Measurements from ENCODE around the gene USP13. TPM values are rescaled to one million over a fixed set of nuclear protein-coding genes. Genes with fewer than 3 reads are reported as not detected.

Gene USP13
- total and polyA plus RNA-seq, 2 of the 13 experiments (the other 11 are each of a cell fraction or from before 2014, with no cell fraction given), result 15.9 to 36.7 TPM

GRCh38 chr3:179604321-179605078, 48.3 kb upstream of the USP13 start, which contains the start of the genes MRPL47 and NDUFB5 (continued):
- TF ChIP-seq ZFP37 (CRISPR knock-in tag; IDR thresholded peaks at IDR 0.05; ENCODE audit: borderline replicate concordance), result no peak
- peak; percentile 38; the same call in 1 of the 2 replicates for TF ChIP-seq ATF7-NPFF (CRISPR knock-in tag; IDR thresholded peaks at IDR 0.05; ENCODE audit: low read depth)
- no peak for TF ChIP-seq THYN1 (CRISPR knock-in tag; IDR thresholded peaks at IDR 0.05; ENCODE audit: borderline replicate concordance, low read depth)
- 0 out of 2 replicates have a peak, but pooled peaks have one; percentile 53 for TF ChIP-seq ZNF224 (CRISPR knock-in tag; IDR thresholded peaks at IDR 0.05)
- TF ChIP-seq ZNF124 (CRISPR knock-in tag; IDR thresholded peaks at IDR 0.05), result 0 out of 2 replicates have a peak, but pooled peaks have one; percentile 19
- TF ChIP-seq E2F2 (CRISPR knock-in tag; IDR thresholded peaks at IDR 0.05; ENCODE audit: borderline replicate concordance), result no peak
- TF ChIP-seq ZNF549 (CRISPR knock-in tag; IDR thresholded peaks at IDR 0.05), result no peak
- peak; percentile 52; the same call in 1 of the 2 replicates for TF ChIP-seq YEATS4 (CRISPR knock-in tag; IDR thresholded peaks at IDR 0.05; ENCODE audit: borderline replicate concordance)
- TF ChIP-seq HNF4G (IDR thresholded peaks at IDR 0.05; ENCODE audit: borderline replicate concordance, low read depth, low read length), result no peak
- no peak for TF ChIP-seq HNF4G (CRISPR knock-in tag; IDR thresholded peaks at IDR 0.05; ENCODE audit: borderline replicate concordance, low read depth)
- TF ChIP-seq, protein P1, sequence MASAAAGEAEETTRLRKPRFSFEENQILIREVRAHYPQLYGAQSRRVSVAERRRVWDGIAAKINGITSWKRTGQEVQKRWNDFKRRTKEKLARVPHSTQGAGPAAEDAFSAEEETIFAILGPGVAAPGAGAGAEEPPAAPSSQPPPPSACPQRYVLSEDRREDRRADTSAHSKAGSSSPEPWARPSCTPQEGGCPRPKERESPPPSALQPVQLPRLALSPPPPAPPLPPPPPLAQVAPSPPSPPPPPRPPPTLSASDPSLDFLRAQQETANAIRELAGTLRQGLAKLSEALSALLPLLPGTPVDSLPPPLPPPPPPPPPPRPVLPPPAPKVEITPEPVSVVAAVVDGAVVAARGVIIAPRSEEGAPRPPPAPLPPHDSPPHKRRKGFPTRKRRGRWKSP (CRISPR knock-in tag; IDR thresholded peaks at IDR 0.05), result peak; percentile 62
- TF ChIP-seq, protein P2, sequence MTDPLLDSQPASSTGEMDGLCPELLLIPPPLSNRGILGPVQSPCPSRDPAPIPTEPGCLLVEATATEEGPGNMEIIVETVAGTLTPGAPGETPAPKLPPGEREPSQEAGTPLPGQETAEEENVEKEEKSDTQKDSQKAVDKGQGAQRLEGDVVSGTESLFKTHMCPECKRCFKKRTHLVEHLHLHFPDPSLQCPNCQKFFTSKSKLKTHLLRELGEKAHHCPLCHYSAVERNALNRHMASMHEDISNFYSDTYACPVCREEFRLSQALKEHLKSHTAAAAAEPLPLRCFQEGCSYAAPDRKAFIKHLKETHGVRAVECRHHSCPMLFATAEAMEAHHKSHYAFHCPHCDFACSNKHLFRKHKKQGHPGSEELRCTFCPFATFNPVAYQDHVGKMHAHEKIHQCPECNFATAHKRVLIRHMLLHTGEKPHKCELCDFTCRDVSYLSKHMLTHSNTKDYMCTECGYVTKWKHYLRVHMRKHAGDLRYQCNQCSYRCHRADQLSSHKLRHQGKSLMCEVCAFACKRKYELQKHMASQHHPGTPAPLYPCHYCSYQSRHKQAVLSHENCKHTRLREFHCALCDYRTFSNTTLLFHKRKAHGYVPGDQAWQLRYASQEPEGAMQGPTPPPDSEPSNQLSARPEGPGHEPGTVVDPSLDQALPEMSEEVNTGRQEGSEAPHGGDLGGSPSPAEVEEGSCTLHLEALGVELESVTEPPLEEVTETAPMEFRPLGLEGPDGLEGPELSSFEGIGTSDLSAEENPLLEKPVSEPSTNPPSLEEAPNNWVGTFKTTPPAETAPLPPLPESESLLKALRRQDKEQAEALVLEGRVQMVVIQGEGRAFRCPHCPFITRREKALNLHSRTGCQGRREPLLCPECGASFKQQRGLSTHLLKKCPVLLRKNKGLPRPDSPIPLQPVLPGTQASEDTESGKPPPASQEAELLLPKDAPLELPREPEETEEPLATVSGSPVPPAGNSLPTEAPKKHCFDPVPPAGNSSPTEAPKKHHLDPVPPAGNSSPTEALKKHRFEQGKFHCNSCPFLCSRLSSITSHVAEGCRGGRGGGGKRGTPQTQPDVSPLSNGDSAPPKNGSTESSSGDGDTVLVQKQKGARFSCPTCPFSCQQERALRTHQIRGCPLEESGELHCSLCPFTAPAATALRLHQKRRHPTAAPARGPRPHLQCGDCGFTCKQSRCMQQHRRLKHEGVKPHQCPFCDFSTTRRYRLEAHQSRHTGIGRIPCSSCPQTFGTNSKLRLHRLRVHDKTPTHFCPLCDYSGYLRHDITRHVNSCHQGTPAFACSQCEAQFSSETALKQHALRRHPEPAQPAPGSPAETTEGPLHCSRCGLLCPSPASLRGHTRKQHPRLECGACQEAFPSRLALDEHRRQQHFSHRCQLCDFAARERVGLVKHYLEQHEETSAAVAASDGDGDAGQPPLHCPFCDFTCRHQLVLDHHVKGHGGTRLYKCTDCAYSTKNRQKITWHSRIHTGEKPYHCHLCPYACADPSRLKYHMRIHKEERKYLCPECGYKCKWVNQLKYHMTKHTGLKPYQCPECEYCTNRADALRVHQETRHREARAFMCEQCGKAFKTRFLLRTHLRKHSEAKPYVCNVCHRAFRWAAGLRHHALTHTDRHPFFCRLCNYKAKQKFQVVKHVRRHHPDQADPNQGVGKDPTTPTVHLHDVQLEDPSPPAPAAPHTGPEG (CRISPR knock-in tag; IDR thresholded peaks at IDR 0.05), result peak; percentile 77; the same call in 1 of the 2 replicates
- TF ChIP-seq ZNF10 (CRISPR knock-in tag; IDR thresholded peaks at IDR 0.05; ENCODE audit: borderline replicate concordance, low read depth), result no peak
- no peak for TF ChIP-seq ZNF136 (CRISPR knock-in tag; IDR thresholded peaks at IDR 0.05; ENCODE audit: low read depth)
- TF ChIP-seq TFDP2 (CRISPR knock-in tag; IDR thresholded peaks at IDR 0.05), result peak; percentile 41; the same call in 1 of the 2 replicates
- peak; percentile 44; the same call in 1 of the 2 replicates for TF ChIP-seq MAFF (IDR thresholded peaks at IDR 0.05; ENCODE audit: low read depth, low read length)

Data from HepG2 (cell line).